ENCODE measurements around the gene GPR108. TPM values are rescaled to one million over a fixed set of nuclear protein-coding genes. Genes with fewer than 3 reads are reported as not detected.
A peak's percentile ranks its signal among the peaks of the same experiment; 100 is the strongest.

Gene GPR108
- total and polyA plus RNA-seq, 2 of the 8 experiments (the other 6 are each of a cell fraction or from before 2014, with no cell fraction given) = 34.9 to 46.0 TPM

DNA sequence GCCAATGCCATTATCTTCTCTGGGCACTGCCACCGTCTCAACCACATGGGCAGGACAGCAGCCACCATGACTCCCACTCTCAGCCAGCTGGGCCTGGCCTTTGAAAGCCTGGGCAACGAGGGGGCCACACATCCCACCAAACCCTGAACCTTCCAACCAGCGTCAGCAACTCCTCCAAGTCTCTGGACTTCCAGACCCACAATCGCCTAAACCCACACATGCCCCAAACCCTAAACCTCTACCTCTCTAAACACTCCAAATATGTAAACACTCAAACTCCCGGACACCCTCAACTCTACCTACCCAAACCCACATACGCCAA lies 17.9 kb downstream of the GPR108 start:
- Histone ChIP-seq H3K4me3 (ENCODE audit: extremely low read depth in 1 of 4, insufficient read depth in 2 of 4, low read depth in 3 of 4, low read length in 4 of 4) (no peak overlapping the region), H3K23me2 (ENCODE audit: low read depth, low read length) (peaks cover 10% of the 10 kb centered on the region), H4K8ac (ENCODE audit: extremely low read depth, insufficient read depth, low read length) (no peak overlapping the region)

More for the DNA sequence above, 17.9 kb downstream of the GPR108 start:
- H4K20me1 ChIP-seq (replicated peaks in 1 of 2; ENCODE audit: control insufficient read depth in 1 of 2, insufficient read depth in 2 of 2, low read length in 2 of 2) = peaks cover 0 to 6% of the 10 kb centered on the region in 2 experiments
- H4K91ac ChIP-seq (replicated peaks; ENCODE audit: insufficient read length, low read length) = peak overlapping the region; percentile 49
- H3K4me1 ChIP-seq (replicated peaks in 1 of 4; ENCODE audit: control insufficient read depth in 3 of 4, insufficient read depth in 4 of 4, low read length in 3 of 4) = peaks cover 0 to 12% (median 5%) of the 10 kb centered on the region in 4 experiments; a peak in 4 of 7 replicates
- H2BK5ac ChIP-seq (ENCODE audit: low read depth, low read length) = peak overlapping the region; percentile 3; the same call in 1 of the 2 replicates
- no peak overlapping the region for H3K23ac ChIP-seq (ENCODE audit: insufficient read length)
- no peak for DNase-seq (ENCODE audit: low read depth in 1 of 2, low spot score in 2 of 2)
- FAIRE-seq = no peak
- H3K79me2 ChIP-seq (ENCODE audit: control insufficient read depth in 1 of 2, insufficient read depth in 2 of 2, low read length in 2 of 2) = no peaks in the 10 kb centered on the region; a peak in 1 of 4 replicates
- H2AFZ ChIP-seq (ENCODE audit: low read length) = no peak overlapping the region
- no peaks in the 10 kb centered on the region; a peak in 1 of 7 replicates for H3K27me3 ChIP-seq (replicated peaks in 1 of 4; ENCODE audit: control insufficient read depth in 3 of 4, extremely low read depth in 1 of 4, insufficient read depth in 3 of 4, low read length in 3 of 4)
- no peak overlapping the region for H3K9ac ChIP-seq (replicated peaks in 1 of 4; ENCODE audit: extremely low read depth in 1 of 4, low read depth in 3 of 4, low read length in 3 of 4)
- WGBS, 2 experiments (ENCODE audit: extremely low coverage in 1 of 2, insufficient coverage in 1 of 2, insufficient read length in 1 of 2, insufficient replicate concordance in 2 of 2, low coverage in 1 of 2, low lambda C conversion rate in 2 of 2, missing lambda C conversion rate in 1 of 2) = 93 to 100% methylated on average over 2 to 6 of the region's 6 CpGs
- H2AK5ac ChIP-seq (ENCODE audit: low read depth, low read length) = no peak overlapping the region
- TF ChIP-seq RAD21 (IDR thresholded peaks at IDR 0.05 in 1 of 2, conservative IDR thresholded peaks at IDR 0.05 in 1 of 2; ENCODE audit: low read depth in 2 of 2, low read length in 2 of 2) (no peak), CTBP2 (IDR thresholded peaks at IDR 0.05; ENCODE audit: borderline replicate concordance, insufficient read depth, insufficient read length, low read length) (no peak), POLR2A (IDR thresholded peaks at IDR 0.05; ENCODE audit: control extremely low read depth in 1 of 2, low read depth in 2 of 2, low read length in 2 of 2) (no peak), USF2 (IDR thresholded peaks at IDR 0.05; ENCODE audit: low read length) (no peak), ASH2L (IDR thresholded peaks at IDR 0.05; ENCODE audit: low read length) (no peak)
- TF ChIP-seq, protein P1, sequence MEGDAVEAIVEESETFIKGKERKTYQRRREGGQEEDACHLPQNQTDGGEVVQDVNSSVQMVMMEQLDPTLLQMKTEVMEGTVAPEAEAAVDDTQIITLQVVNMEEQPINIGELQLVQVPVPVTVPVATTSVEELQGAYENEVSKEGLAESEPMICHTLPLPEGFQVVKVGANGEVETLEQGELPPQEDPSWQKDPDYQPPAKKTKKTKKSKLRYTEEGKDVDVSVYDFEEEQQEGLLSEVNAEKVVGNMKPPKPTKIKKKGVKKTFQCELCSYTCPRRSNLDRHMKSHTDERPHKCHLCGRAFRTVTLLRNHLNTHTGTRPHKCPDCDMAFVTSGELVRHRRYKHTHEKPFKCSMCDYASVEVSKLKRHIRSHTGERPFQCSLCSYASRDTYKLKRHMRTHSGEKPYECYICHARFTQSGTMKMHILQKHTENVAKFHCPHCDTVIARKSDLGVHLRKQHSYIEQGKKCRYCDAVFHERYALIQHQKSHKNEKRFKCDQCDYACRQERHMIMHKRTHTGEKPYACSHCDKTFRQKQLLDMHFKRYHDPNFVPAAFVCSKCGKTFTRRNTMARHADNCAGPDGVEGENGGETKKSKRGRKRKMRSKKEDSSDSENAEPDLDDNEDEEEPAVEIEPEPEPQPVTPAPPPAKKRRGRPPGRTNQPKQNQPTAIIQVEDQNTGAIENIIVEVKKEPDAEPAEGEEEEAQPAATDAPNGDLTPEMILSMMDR (IDR thresholded peaks at IDR 0.05; ENCODE audit: control extremely low read depth in 1 of 3, insufficient read depth in 1 of 3, low read depth in 1 of 3, low read length in 3 of 3) = no peak
- TF ChIP-seq, protein P2, sequence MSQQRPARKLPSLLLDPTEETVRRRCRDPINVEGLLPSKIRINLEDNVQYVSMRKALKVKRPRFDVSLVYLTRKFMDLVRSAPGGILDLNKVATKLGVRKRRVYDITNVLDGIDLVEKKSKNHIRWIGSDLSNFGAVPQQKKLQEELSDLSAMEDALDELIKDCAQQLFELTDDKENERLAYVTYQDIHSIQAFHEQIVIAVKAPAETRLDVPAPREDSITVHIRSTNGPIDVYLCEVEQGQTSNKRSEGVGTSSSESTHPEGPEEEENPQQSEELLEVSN (IDR thresholded peaks at IDR 0.05) = no peak
- no peaks in the 10 kb centered on the region for H3K79me1 ChIP-seq (ENCODE audit: low read depth, low read length)
- H4K5ac ChIP-seq (ENCODE audit: insufficient read length, low read depth, low read length) = no peak overlapping the region
- no peaks in the 10 kb centered on the region for H3K9me3 ChIP-seq (ENCODE audit: insufficient read depth in 2 of 2, low read depth in 1 of 2, low read length in 1 of 2)
- H3K18ac ChIP-seq (ENCODE audit: extremely low read depth, low read length) = no peak overlapping the region
- H2BK12ac ChIP-seq (ENCODE audit: low read depth, low read length) = peak overlapping the region; percentile 90; the same call in 1 of the 2 replicates
- H2BK120ac ChIP-seq (replicated peaks; ENCODE audit: low read depth, low read length) = no peak overlapping the region
- H2BK20ac ChIP-seq (ENCODE audit: low read length) = no peak overlapping the region
- CTCF ChIA-PET (ENCODE audit: partially characterized antibody) = interaction anchor here (7.2 kb wide), 1 partner anchor 18 kb away, joined by 31 read pairs; the partner anchor contains the start of gene GPR108
- H3K56ac ChIP-seq (replicated peaks; ENCODE audit: insufficient read length, low read depth, low read length) = no peak overlapping the region
- POLR2A ChIA-PET (ENCODE audit: partially characterized antibody) = no interaction called here
- H3K4ac ChIP-seq (replicated peaks; ENCODE audit: insufficient read length, low read depth, low read length) = no peak overlapping the region
- no peak overlapping the region for H3K4me2 ChIP-seq (ENCODE audit: insufficient read depth in 1 of 2, low read depth in 2 of 2, low read length in 2 of 2)
- H3K27ac ChIP-seq (ENCODE audit: low read depth, low read length) = no peak overlapping the region
- H2BK15ac ChIP-seq (ENCODE audit: low read length) = peak overlapping the region; percentile 53; the same call in 1 of the 2 replicates
- H3K14ac ChIP-seq (ENCODE audit: insufficient read length) = no peak overlapping the region
- H3K36me3 ChIP-seq (ENCODE audit: control insufficient read depth in 2 of 4, insufficient read depth in 4 of 4, low read length in 3 of 4) = no peaks in the 10 kb centered on the region; a peak in 1 of 8 replicates
